ENCODE measurements around the gene INPP1. TPM values are rescaled to one million over a fixed set of nuclear protein-coding genes. Genes with fewer than 3 reads are reported as not detected.

INPP1 gene
- total RNA-seq, 4 donors from 2014 or later, result 10.2 to 14.1 (median 12.9) TPM

- no peak for TF ChIP-seq CTCF (IDR thresholded peaks at IDR 0.05; ENCODE audit: low read depth)
Observed at GRCh38 chr2:190387422-190387821, 44.0 kb downstream of the INPP1 start.

GRCh38 chr2:190396271-190396670 lies 52.9 kb downstream of the INPP1 start:
- no peak for TF ChIP-seq CTCF (IDR thresholded peaks at IDR 0.05; ENCODE audit: low read depth)

GRCh38 chr2:190402986-190403603 lies 59.7 kb downstream of the INPP1 start:
- TF ChIP-seq CTCF (IDR thresholded peaks at IDR 0.05; ENCODE audit: low read depth), result no peak

- TF ChIP-seq CTCF (IDR thresholded peaks at IDR 0.05; ENCODE audit: low read depth), result no peak
Observed at GRCh38 chr2:190404487-190404886, 61.1 kb downstream of the INPP1 start.

GRCh38 chr2:190405070-190405469 lies 61.7 kb downstream of the INPP1 start:
- TF ChIP-seq CTCF (IDR thresholded peaks at IDR 0.05; ENCODE audit: low read depth), result no peak

- TF ChIP-seq CTCF (IDR thresholded peaks at IDR 0.05; ENCODE audit: low read depth), result no peak
Observed at GRCh38 chr2:190405995-190406394, 62.6 kb downstream of the INPP1 start.

- TF ChIP-seq CTCF (IDR thresholded peaks at IDR 0.05; ENCODE audit: low read depth), result no peak
Observed at GRCh38 chr2:190406805-190407204, 63.4 kb downstream of the INPP1 start.

All from subcutaneous adipose tissue (tissue), 4 donors.